HCT116 (cell line): Measurements from ENCODE around the gene CCND1. TPM values are rescaled to one million over a fixed set of nuclear protein-coding genes. Genes with fewer than 3 reads are reported as not detected.

Source experiments
- ATAC-seq: fragments of 200-7000 bp; cut with Tn5 transposase; 2 replicates; pipeline ENCODE4 v1.9.1; 2020; ENCODE audit warnings: mild to moderate bottlenecking, moderate library complexity
- BruUV-seq: library from RNA; stranded (reverse); fragments of 400-500 nt; replicated peaks from 2 replicates; lab custom pipeline; 2021; lab: Mats Ljungman, UMichigan
- CTCF ChIA-PET: fragments of 300-600 bp; sonication (Branson Sonifier 250); formaldehyde crosslinking; loops from one replicate; lab custom pipeline; 2021; ENCODE audit warnings: antibody characterized with exemption; lab: Charles Lee
- POLR2A ChIA-PET: fragments of 300-600, 350-600 bp; sonication (Branson Sonifier 250); formaldehyde crosslinking; loops from one replicate; lab custom pipeline; 2021; ENCODE audit warnings: antibody characterized with exemption; lab: Charles Lee
- RAD21 ChIA-PET, 2 experiments: fragments of 300-600 bp; sonication (Branson Sonifier 250); formaldehyde crosslinking; loops; one replicate each; lab custom pipeline; 2023; ENCODE audit warnings: low total read pairs in 2 of 2; ENCODE audit not compliant: uncharacterized antibody in 2 of 2, unreplicated experiment in 2 of 2, low non-redundant PET in 1 of 2; lab: Charles Lee
- DNase-seq: peaks from one replicate; pipeline ENCODE4 v3.0.0-alpha.2; 2010; ENCODE audit warnings: low read depth, low spot score
- H2AFZ ChIP-seq: fragments of 200-600 bp; shearing (Covaris generic), sonication (generic); 2 replicates; pipeline ENCODE4 v1.6.1; 2017; ENCODE audit warnings: low read depth, mixed run types, mixed read lengths, antibody characterized with exemption, low read length; ENCODE audit not compliant: poor library complexity, severe bottlenecking
- H3K27ac ChIP-seq: 2 replicates; pipeline ENCODE4 v1.5.1; 2012; ENCODE audit warnings: low read depth, low read length
- H3K27me3 ChIP-seq: fragments of 200-600 bp; sonication (generic); 2 replicates; pipeline ENCODE4 v1.6.1; 2016; ENCODE audit warnings: mixed run types, low read length, mixed read lengths; ENCODE audit not compliant: insufficient read depth
- H3K36me3 ChIP-seq, 2 experiments: fragments of 200-500 bp in 1 of 2; fragments of 200-600 bp in 1 of 2; sonication (Bioruptor generic) in 1 of 2; sonication (generic) in 1 of 2; 2 replicates each; pipeline versions ENCODE4 v1.5.1 to v1.6.1; 2014 to 2016; ENCODE audit warnings: low read length in 2 of 2, inconsistent platforms in 1 of 2, mixed read lengths in 1 of 2, mixed run types in 1 of 2; ENCODE audit not compliant: insufficient read depth in 2 of 2, control insufficient read depth in 1 of 2
- H3K4me1 ChIP-seq, 2 experiments: fragments of 200-600 bp in 1 of 2; sonication (generic) in 1 of 2; 2 replicates each; pipeline versions ENCODE4 v1.5.1 to v1.6.1; 2012 to 2017; ENCODE audit warnings: low read length in 2 of 2, inconsistent platforms in 1 of 2, mild to moderate bottlenecking in 1 of 2, mixed read lengths in 1 of 2, mixed run types in 1 of 2, moderate library complexity in 1 of 2; ENCODE audit not compliant: insufficient read depth in 2 of 2, control insufficient read depth in 1 of 2
- H3K4me2 ChIP-seq: fragments of 200-600 bp; sonication (generic); 2 replicates; pipeline ENCODE4 v1.6.1; 2017; ENCODE audit warnings: mixed run types, low read length, mixed read lengths
- H3K4me3 ChIP-seq, 2 experiments: fragments of 200-600 bp in 1 of 2; sonication (generic) in 1 of 2; replicated peaks in 1 of 2; 2 replicates each; pipeline ENCODE4 v1.5.1; 2011 to 2016; ENCODE audit warnings: low read length in 2 of 2, control low read depth in 1 of 2, low read depth in 1 of 2, mild to moderate bottlenecking in 1 of 2, mixed read lengths in 1 of 2, mixed run types in 1 of 2
- H3K79me2 ChIP-seq: fragments of 200-600 bp; sonication (generic); 2 replicates; pipeline ENCODE4 v1.6.1; 2017; ENCODE audit warnings: mild to moderate bottlenecking, mixed run types, low read length, moderate library complexity, mixed read lengths; ENCODE audit not compliant: insufficient read depth
- H3K9ac ChIP-seq: fragments of 200-600 bp; sonication (generic); 2 replicates; pipeline ENCODE4 v1.6.1; 2016; ENCODE audit warnings: low read length, mixed read lengths
- H3K9me2 ChIP-seq: fragments of 200-600 bp; sonication (generic), shearing (Covaris generic); 2 replicates; pipeline ENCODE4 v1.6.1; 2017; ENCODE audit warnings: mixed run types, mild to moderate bottlenecking, moderate library complexity; ENCODE audit not compliant: insufficient read depth
- H3K9me3 ChIP-seq, 2 experiments: fragments of 200-500 bp in 1 of 2; fragments of 200-600 bp in 1 of 2; sonication (Bioruptor generic) in 1 of 2; sonication (generic) in 1 of 2; 2 replicates each; pipeline ENCODE4 v1.6.1; 2014 to 2017; ENCODE audit warnings: low read length in 2 of 2, mixed read lengths in 2 of 2, inconsistent platforms in 1 of 2, low read depth in 1 of 2, mild to moderate bottlenecking in 1 of 2, mixed run types in 1 of 2, moderate library complexity in 1 of 2; ENCODE audit not compliant: control insufficient read depth in 1 of 2, insufficient read depth in 1 of 2
- H4K20me1 ChIP-seq: fragments of 200-600 bp; sonication (generic), shearing (Covaris generic); 2 replicates; pipeline ENCODE4 v1.6.1; 2017; ENCODE audit warnings: mixed run types, mild to moderate bottlenecking, moderate library complexity; ENCODE audit not compliant: insufficient read depth
- ATF3 ChIP-seq: IDR thresholded peaks from 2 replicates; pipeline ENCODE4 v1.6.1; 2012
- CEBPB ChIP-seq: IDR thresholded peaks from 2 replicates; pipeline ENCODE4 v1.6.1; 2012; ENCODE audit warnings: low read depth
- CTCF ChIP-seq, 3 experiments: fragments of 200-600 bp in 1 of 3; sonication (generic) in 1 of 3; IDR thresholded peaks in 2 of 3; conservative IDR thresholded peaks in 1 of 3; 2 replicates each; pipeline ENCODE4 v1.5.1; 2012 to 2017; ENCODE audit warnings: low read depth in 2 of 3, low read length in 2 of 3, antibody characterized with exemption in 1 of 3, borderline replicate concordance in 1 of 3, control low read depth in 1 of 3, mild to moderate bottlenecking in 1 of 3, mixed read lengths in 1 of 3, mixed run types in 1 of 3, moderate library complexity in 1 of 3; ENCODE audit not compliant: insufficient read depth in 1 of 3
- ELF1 ChIP-seq: IDR thresholded peaks from 2 replicates; pipeline ENCODE4 v1.6.1; 2012; ENCODE audit warnings: low read depth, borderline replicate concordance
- EZH2 ChIP-seq: fragments of 200-600 bp; sonication (generic); IDR thresholded peaks from 2 replicates; pipeline ENCODE4 v1.6.1; 2017; ENCODE audit warnings: antibody characterized with exemption, mixed run types
- JUND ChIP-seq: IDR thresholded peaks from 2 replicates; pipeline ENCODE4 v1.6.1; 2012
- POLR2A ChIP-seq: IDR thresholded peaks from 2 replicates; pipeline ENCODE4 v1.7.0; 2011; ENCODE audit warnings: borderline replicate concordance; ENCODE audit not compliant: insufficient read depth, insufficient read length; ENCODE audit errors: extremely low read depth
- RAD21 ChIP-seq: IDR thresholded peaks from 2 replicates; pipeline ENCODE4 v1.6.1; 2012; ENCODE audit warnings: low read depth, mild to moderate bottlenecking
- SP1 ChIP-seq: IDR thresholded peaks from 2 replicates; pipeline ENCODE4 v1.6.1; 2012; ENCODE audit warnings: low read depth
- TCF7L2 ChIP-seq: IDR thresholded peaks from 2 replicates; pipeline ENCODE4 v1.7.0; 2011; ENCODE audit warnings: borderline replicate concordance, inconsistent platforms; ENCODE audit not compliant: insufficient read depth, insufficient read length; ENCODE audit errors: extremely low read depth
- YY1 ChIP-seq: IDR thresholded peaks from 2 replicates; pipeline ENCODE4 v1.6.1; 2011; ENCODE audit warnings: low read length, low read depth, moderate library complexity, mild to moderate bottlenecking; ENCODE audit not compliant: insufficient replicate concordance; ENCODE audit errors: extremely low read depth
- ZBTB33 ChIP-seq: IDR thresholded peaks from 2 replicates; pipeline ENCODE4 v1.6.1; 2011; ENCODE audit warnings: mild to moderate bottlenecking, low read length, moderate library complexity; ENCODE audit not compliant: insufficient replicate concordance; ENCODE audit errors: extremely low read depth
- ZFX ChIP-seq: fragments of 450-650 bp; IDR thresholded peaks from 2 replicates; pipeline ENCODE4 v1.6.1; 2017
- ZNF274 ChIP-seq: fragments of 200-500 bp; sonication (Bioruptor generic); IDR thresholded peaks from 2 replicates; pipeline ENCODE4 v1.6.1; 2014; ENCODE audit warnings: mild to moderate bottlenecking, low read depth, low read length, inconsistent platforms
- intact Hi-C: fragments of 100-400 bp; cut with micrococcal nuclease; formaldehyde crosslinking; loops from 2 replicates; pipeline ENCODE4 v1.10.0; 2022
- total RNA-seq: library from RNA; stranded (reverse); gene quantifications from one replicate; pipeline ENCODE4 v1.2.1, GENCODE V29; 2021; ENCODE audit not compliant: unreplicated experiment

Gene CCND1
- total RNA-seq, 1 experiment from 2014 or later: 601 TPM

- CTCF ChIA-PET: no interaction called here
- H3K9ac ChIP-seq: no peak overlapping the region
- H3K9me3 ChIP-seq: no peaks in the 10 kb centered on the region
- TF ChIP-seq TCF7L2 (no peak), CEBPB (no peak), ATF3 (no peak), POLR2A (no peak), RAD21 (no peak), SP1 (no peak), EZH2 (no peak), ZNF274 (no peak), ELF1 (no peak), ZFX (no peak), JUND (no peak)
- TF ChIP-seq, all 23 proteins: peak for 0
- Histone ChIP-seq H3K36me3 (no peaks in the 10 kb centered on the region), H3K27ac (no peak overlapping the region), H2AFZ (no peak overlapping the region), H3K27me3 (no peaks in the 10 kb centered on the region), H3K4me3 (no peak overlapping the region), H3K4me1 (no peaks in the 10 kb centered on the region), H4K20me1 (no peaks in the 10 kb centered on the region), H3K4me2 (no peak overlapping the region), H3K79me2 (no peaks in the 10 kb centered on the region), H3K9me2 (no peaks in the 10 kb centered on the region)
- ChIA-PET RAD21 (no interaction called here), POLR2A (no interaction called here)
- no TSS peak for BruUV-seq
- ATAC-seq (no peak), DNase-seq (no peak)
- intact Hi-C loops: no loop called here
Observed at GRCh38 chr11:69604055-69604454, 36.9 kb upstream of the CCND1 start.

- no peak for DNase-seq
- Histone ChIP-seq H3K4me1 (no peaks in the 10 kb centered on the region), H3K9me2 (no peaks in the 10 kb centered on the region), H3K79me2 (no peaks in the 10 kb centered on the region), H3K4me3 (no peak overlapping the region), H2AFZ (no peak overlapping the region), H3K9me3 (no peaks in the 10 kb centered on the region), H3K9ac (no peak overlapping the region), H3K27ac (no peak overlapping the region), H3K4me2 (no peak overlapping the region), H4K20me1 (no peaks in the 10 kb centered on the region), H3K27me3 (no peaks in the 10 kb centered on the region), H3K36me3 (no peaks in the 10 kb centered on the region)
- ChIA-PET POLR2A (no interaction called here), CTCF (no interaction called here), RAD21 (no interaction called here)
- intact Hi-C loops: no loop called here
- no peak for TF ChIP-seq CTCF (IDR thresholded peaks at IDR 0.05 in 2 of 3, conservative IDR thresholded peaks at IDR 0.05 in 1 of 3; ENCODE audit: borderline replicate concordance in 1 of 3, insufficient read depth in 1 of 3, low read depth in 2 of 3, low read length in 2 of 3)
- no peak for TF ChIP-seq ZBTB33
- no peak for TF ChIP-seq YY1
- no TSS peak for BruUV-seq
- ATAC-seq: no peak
Observed at GRCh38 chr11:69605737-69606526, 35.0 kb upstream of the CCND1 start.
